ENCODE data around the gene BAMBI.
"Not testable (repeated sequence)": the region's sequence is repeated elsewhere in the genome, so short reads cannot be mapped to it uniquely, and the experiment has no call there.

Gene BAMBI, protein sequence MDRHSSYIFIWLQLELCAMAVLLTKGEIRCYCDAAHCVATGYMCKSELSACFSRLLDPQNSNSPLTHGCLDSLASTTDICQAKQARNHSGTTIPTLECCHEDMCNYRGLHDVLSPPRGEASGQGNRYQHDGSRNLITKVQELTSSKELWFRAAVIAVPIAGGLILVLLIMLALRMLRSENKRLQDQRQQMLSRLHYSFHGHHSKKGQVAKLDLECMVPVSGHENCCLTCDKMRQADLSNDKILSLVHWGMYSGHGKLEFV

DNA sequence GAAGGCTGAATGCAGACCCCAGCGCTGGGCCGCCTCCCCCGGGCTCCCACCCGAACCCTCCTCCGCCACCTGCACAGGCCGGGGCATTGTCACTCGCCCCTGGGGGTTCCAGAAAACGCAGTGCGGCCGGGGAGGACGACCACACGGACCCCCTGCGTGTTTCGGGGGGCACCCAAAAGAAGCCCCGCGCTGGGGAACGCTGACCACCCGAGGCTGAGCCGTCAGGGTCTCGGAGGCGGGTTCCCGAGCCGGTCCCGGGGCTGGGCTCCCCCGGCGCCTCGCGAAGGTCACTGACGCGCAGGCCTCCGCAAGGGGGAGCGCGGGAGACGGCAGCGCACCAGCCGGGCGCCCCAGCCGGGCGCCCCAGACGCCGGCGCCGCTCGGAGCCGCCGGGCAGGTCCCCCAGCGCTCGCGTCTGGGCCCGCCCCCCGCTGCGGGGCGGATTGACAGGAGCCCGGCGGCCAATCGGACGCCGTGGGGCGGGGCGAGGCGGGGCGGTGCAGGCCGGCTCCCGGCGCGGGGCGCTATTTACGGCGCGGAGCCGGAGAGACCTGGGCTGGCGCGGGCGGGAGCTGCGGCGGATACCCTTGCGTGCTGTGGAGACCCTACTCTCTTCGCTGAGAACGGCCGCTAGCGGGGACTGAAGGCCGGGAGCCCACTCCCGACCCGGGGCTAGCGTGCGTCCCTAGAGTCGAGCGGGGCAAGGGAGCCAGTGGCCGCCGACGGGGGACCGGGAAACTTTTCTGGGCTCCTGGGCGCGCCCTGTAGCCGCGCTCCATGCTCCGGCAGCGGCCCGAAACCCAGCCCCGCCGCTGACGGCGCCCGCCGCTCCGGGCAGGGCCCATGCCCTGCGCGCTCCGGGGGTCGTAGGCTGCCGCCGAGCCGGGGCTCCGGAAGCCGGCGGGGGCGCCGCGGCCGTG lies at the start of gene BAMBI:
BAMBI (plus strand) TSS at position 554 of the 920 bp plus-strand sequence. CDS start 377 bp downstream, outside the sequence.
- DNase-seq (ENCODE audit: low read depth), result peak; percentile 84

- peak; percentile 33 for DNase-seq (ENCODE audit: low read depth)
Observed at GRCh38 chr10:28628184-28628893, 49.0 kb upstream of the BAMBI start.

GRCh38 chr10:28631896-28632583 lies 45.3 kb upstream of the BAMBI start:
- DNase-seq (ENCODE audit: low read depth), result no peak

DNA sequence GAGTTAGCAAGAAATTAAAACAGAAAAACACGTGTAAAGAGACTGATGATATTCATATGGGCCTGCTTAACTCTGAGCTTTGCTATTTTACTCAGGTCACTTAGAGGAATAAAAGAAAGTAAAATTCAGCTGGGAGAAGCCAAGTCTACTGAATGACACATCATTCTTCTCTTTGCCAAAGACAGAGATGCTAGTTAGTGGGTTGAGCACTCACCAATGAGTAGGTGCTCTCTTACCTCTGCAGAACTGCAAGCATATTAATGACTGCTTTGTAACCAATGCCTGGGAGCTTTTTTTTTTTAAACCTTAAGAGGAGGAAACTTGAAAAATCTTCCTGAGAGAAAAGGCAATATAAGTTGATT lies 44.8 kb upstream of the BAMBI start:
- DNase-seq (ENCODE audit: low read depth), result no peak

GRCh38 chr10:28633750-28634149 lies 43.6 kb upstream of the BAMBI start:
- DNase-seq (ENCODE audit: low read depth), result no peak

DNA sequence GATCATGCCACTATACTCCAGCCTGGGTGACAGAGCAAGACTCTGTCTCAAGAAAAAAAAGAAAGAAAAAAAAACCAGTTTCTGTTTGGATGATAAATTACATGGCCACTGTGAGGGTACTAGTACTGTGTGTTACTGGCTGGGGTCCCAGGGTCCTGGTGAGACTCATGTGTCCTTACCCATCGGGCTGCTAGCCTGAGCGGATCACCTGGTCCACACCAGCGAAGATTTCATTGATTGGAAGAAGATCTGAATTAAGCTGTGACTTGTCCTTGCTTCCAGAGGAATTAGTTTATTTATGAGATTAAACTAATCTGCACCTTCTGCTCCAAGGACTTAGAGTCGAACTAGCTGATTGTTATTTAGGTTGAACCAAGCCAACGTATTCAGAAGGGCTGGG lies 40.0 kb upstream of the BAMBI start:
- no peak for DNase-seq (ENCODE audit: low read depth)

- no peak for DNase-seq (ENCODE audit: low read depth)
Observed at GRCh38 chr10:28638392-28638791, 38.9 kb upstream of the BAMBI start.

- no peak for DNase-seq (ENCODE audit: low read depth)
Observed at GRCh38 chr10:28640551-28640950, 36.8 kb upstream of the BAMBI start.

- DNase-seq (ENCODE audit: low read depth), result no peak
Observed at GRCh38 chr10:28644647-28645046, 32.7 kb upstream of the BAMBI start.

GRCh38 chr10:28652106-28652505 lies 25.2 kb upstream of the BAMBI start:
- no peak for DNase-seq (ENCODE audit: low read depth)

DNA sequence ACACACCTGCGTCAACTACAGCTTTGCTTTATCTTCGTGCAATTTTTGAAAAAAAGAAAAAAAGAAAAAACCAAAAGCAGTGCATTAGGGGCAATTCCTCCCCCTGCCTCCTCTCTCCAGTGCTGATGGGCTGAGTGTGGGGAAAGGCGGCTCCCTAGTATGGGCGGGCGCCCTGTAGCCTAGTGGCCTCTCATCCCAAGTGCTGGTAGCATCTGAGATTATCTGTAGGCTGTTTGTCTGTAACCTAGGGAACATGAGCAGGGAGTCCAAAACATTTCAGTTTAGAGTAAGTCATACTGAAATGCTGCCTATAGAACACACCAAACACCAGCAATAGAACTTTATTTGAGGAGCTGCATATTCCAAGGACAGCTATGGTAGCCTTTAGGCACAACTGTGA lies 24.6 kb upstream of the BAMBI start:
- DNase-seq (ENCODE audit: low read depth), result no peak

GRCh38 chr10:28658824-28659223 lies 18.5 kb upstream of the BAMBI start:
- not testable (repeated sequence) for DNase-seq (ENCODE audit: low read depth)

DNA sequence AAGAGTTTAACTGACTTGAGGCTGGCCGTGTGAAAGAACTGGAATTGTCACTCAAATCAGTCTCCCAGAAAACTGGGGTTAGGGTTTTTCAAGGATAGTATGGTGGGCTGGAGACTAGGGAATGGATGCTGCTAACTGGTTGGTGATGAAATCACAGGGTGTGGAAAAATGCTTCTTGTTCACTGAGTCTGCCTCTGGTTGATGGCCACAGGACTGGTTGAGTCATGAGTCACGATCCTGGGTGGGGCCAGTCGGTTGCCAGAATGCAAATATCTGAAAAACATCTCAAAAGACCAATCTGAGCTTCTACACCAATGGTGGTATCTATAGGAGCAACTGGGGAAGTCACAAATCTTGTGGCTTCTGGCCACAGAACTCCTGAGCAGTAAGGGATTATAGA lies 16.3 kb upstream of the BAMBI start:
- no peak for DNase-seq (ENCODE audit: low read depth)

GRCh38 chr10:28663576-28664368 lies 13.5 kb upstream of the BAMBI start:
- peak; percentile 20 for DNase-seq (ENCODE audit: low read depth)

GRCh38 chr10:28664369-28664740 lies 13.0 kb upstream of the BAMBI start:
- DNase-seq (ENCODE audit: low read depth), result no peak

DNA sequence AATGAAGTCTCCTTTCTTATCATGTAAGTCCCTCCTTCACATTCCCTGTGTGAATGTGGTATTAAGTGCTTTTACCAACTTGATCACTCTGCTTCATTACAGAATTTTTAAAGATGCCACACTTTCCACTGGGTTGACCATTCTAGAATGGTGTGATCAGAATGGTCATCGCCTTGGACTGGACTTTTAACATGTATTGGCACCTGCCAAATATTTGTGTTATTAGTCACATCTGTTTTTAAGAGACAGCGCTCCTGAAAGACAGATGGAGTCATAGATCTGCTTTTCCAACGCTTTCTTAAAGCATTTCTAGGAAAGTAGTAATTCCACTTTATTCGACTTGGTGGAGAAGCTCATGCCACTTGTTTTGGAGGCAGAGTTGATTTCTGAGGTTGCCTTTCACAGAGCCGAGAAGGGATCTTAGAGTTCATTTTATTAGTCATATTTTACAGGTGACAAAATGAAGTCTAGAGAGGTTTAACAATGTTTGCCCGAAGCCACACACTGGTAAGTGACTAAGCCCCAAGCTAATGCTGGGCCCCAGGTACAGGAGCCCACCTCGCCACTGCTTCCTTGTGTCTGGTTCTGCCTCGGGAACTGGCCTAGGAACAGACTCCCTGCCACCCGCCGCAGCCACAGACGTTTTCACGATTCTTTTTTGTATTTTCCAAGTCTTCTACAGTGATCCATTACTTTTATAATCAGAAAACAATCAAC lies 10.4 kb upstream of the BAMBI start:
- DNase-seq (ENCODE audit: low read depth), result no peak

GRCh38 chr10:28668363-28669226 lies 8.7 kb upstream of the BAMBI start:
- DNase-seq (ENCODE audit: low read depth), result peak; percentile 20

- no peak for DNase-seq (ENCODE audit: low read depth)
Observed at GRCh38 chr10:28669227-28670173, 7.8 kb upstream of the BAMBI start.

DNA sequence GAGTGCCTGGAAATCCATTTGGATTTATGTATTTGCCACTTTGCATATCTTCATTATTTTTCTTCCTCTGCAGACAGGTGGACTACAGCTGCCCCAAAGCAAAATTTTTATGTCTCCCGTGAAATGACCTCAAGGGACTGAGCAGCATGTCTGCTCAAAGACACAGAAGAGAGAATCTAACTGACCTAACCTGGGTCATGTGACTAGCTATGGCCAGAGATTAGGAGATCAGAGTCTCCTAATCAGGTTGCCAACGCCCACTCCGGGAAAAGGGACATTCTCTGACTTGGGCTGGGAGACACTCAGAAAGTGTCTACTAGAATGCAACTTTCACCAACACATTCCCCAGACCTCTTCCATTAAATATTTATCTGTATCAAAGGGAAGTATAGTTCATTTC lies 2.5 kb upstream of the BAMBI start:
- DNase-seq (ENCODE audit: low read depth), result no peak
